WTC11 (cell line): ENCODE data around the gene B4GALT4. TPM values are rescaled to one million over a fixed set of nuclear protein-coding genes. Genes with fewer than 3 reads are reported as not detected.

Experiments
- ATAC-seq: fragments of 200-7000 bp; cut with Tn5 transposase; 2 replicates; pipeline ENCODE4 v1.10.0; 2021; ENCODE audit warnings: mild to moderate bottlenecking, moderate library complexity
- CTCF ChIA-PET: fragments of 300-600 bp; sonication (Branson Sonifier 250); formaldehyde crosslinking; loops from one replicate; lab custom pipeline; 2021; ENCODE audit warnings: antibody characterized with exemption; lab: Charles Lee
- POLR2A ChIA-PET: fragments of 350-600 bp; sonication (Branson Sonifier 250); formaldehyde crosslinking; loops from one replicate; lab custom pipeline; 2021; ENCODE audit warnings: antibody characterized with exemption; lab: Charles Lee
- DNase-seq: peaks from one replicate; pipeline ENCODE4 v3.0.0; 2021; ENCODE audit warnings: low spot score
- H3K27ac Mint-ChIP-seq: 2 replicates; pipeline ENCODE4 v1.8.0; 2021; ENCODE audit warnings: mixed read lengths
- H3K27me3 Mint-ChIP-seq: 2 replicates; pipeline ENCODE4 v1.8.0; 2021; ENCODE audit warnings: low read depth, mild to moderate bottlenecking, moderate library complexity, mixed read lengths
- H3K36me3 Mint-ChIP-seq: 2 replicates; pipeline ENCODE4 v1.8.0; 2021; ENCODE audit warnings: mixed read lengths
- H3K4me1 Mint-ChIP-seq: 2 replicates; pipeline ENCODE4 v1.8.0; 2022; ENCODE audit warnings: mixed read lengths
- H3K4me3 Mint-ChIP-seq: 2 replicates; pipeline ENCODE4 v1.8.0; 2021; ENCODE audit warnings: mild to moderate bottlenecking, moderate library complexity, mixed read lengths
- H3K9me3 Mint-ChIP-seq: 2 replicates; pipeline ENCODE4 v1.8.0; 2021; ENCODE audit warnings: mixed read lengths
- ATF1 ChIP-seq: sonication (generic); formaldehyde crosslinking; IDR thresholded peaks from 2 replicates; pipeline ENCODE4 v1.8.1; 2023; ENCODE audit warnings: mild to moderate bottlenecking, moderate library complexity, missing genetic modification reagents
- ATF3 ChIP-seq: sonication (generic); formaldehyde crosslinking; conservative IDR thresholded peaks from 2 replicates; pipeline ENCODE4 v1.8.1; 2022; ENCODE audit warnings: mild to moderate bottlenecking, missing genetic modification reagents
- CREM ChIP-seq: sonication (generic); formaldehyde crosslinking; IDR thresholded peaks from 2 replicates; pipeline ENCODE4 v1.8.1; 2022; ENCODE audit warnings: mild to moderate bottlenecking, missing genetic modification reagents, moderate library complexity
- GABPB1 ChIP-seq: sonication (generic); formaldehyde crosslinking; IDR thresholded peaks from 2 replicates; pipeline ENCODE4 v1.8.1; 2023; ENCODE audit warnings: mild to moderate bottlenecking, missing genetic modification reagents
- HMGA2 ChIP-seq: fragments of 250-450 bp; sonication (Bioruptor Pico); IDR thresholded peaks from 2 replicates; pipeline ENCODE4 v1.4.0; 2021; ENCODE audit warnings: mild to moderate bottlenecking, moderate library complexity
- JUN ChIP-seq: sonication (generic); formaldehyde crosslinking; IDR thresholded peaks from 2 replicates; pipeline ENCODE4 v1.8.0; 2023; ENCODE audit warnings: mild to moderate bottlenecking, missing genetic modification reagents
- MYBL2 ChIP-seq: sonication (generic); formaldehyde crosslinking; IDR thresholded peaks from 2 replicates; pipeline ENCODE4 v1.8.1; 2023; ENCODE audit warnings: mild to moderate bottlenecking, moderate library complexity, missing genetic modification reagents
- NFE2L1 ChIP-seq: sonication (generic); formaldehyde crosslinking; IDR thresholded peaks from 2 replicates; pipeline ENCODE4 v1.8.1; 2023; ENCODE audit warnings: missing genetic modification reagents
- NR1H2 ChIP-seq: sonication (generic); formaldehyde crosslinking; IDR thresholded peaks from 2 replicates; pipeline ENCODE4 v1.9.0; 2021; ENCODE audit warnings: mild to moderate bottlenecking, moderate library complexity, missing genetic modification reagents
- PRDM15 ChIP-seq: sonication (generic); formaldehyde crosslinking; IDR thresholded peaks from 2 replicates; pipeline ENCODE4 v1.8.0; 2022; ENCODE audit warnings: missing genetic modification reagents
- SMAD4 ChIP-seq: sonication (generic); formaldehyde crosslinking; IDR thresholded peaks from 2 replicates; pipeline ENCODE4 v1.8.0; 2022; ENCODE audit warnings: mild to moderate bottlenecking, missing genetic modification reagents
- SP1 ChIP-seq: sonication (generic); formaldehyde crosslinking; conservative IDR thresholded peaks from 2 replicates; pipeline ENCODE4 v1.8.1; 2022; ENCODE audit warnings: missing genetic modification reagents
- ZBTB21 ChIP-seq: sonication (generic); formaldehyde crosslinking; IDR thresholded peaks from 2 replicates; pipeline ENCODE4 v1.8.1; 2023; ENCODE audit warnings: mild to moderate bottlenecking, missing genetic modification reagents, borderline replicate concordance
- ZNF121 ChIP-seq: sonication (generic); formaldehyde crosslinking; IDR thresholded peaks from 2 replicates; pipeline ENCODE4 v1.8.0; 2023; ENCODE audit warnings: missing genetic modification reagents
- ZNF138 ChIP-seq: sonication (generic); formaldehyde crosslinking; conservative IDR thresholded peaks from 2 replicates; pipeline ENCODE4 v1.8.1; 2022; ENCODE audit warnings: mild to moderate bottlenecking, moderate library complexity, missing genetic modification reagents
- ZNF263 ChIP-seq: sonication (generic); formaldehyde crosslinking; IDR thresholded peaks from 2 replicates; pipeline ENCODE4 v1.8.1; 2022; ENCODE audit warnings: low read depth, mild to moderate bottlenecking, moderate library complexity, missing genetic modification reagents
- total RNA-seq: library from RNA; stranded (reverse); gene quantifications from 3 replicates; pipeline ENCODE4 v1.2.3, GENCODE V29; 2021
- TF ChIP-seq, protein P1 (sequence below): fragments of 250-450 bp; sonication (Bioruptor Pico); IDR thresholded peaks from 2 replicates; pipeline ENCODE4 v1.9.0; 2021; ENCODE audit warnings: mild to moderate bottlenecking, borderline replicate concordance
- TF ChIP-seq, protein P2 (sequence below): sonication (generic); formaldehyde crosslinking; IDR thresholded peaks from 2 replicates; pipeline ENCODE4 v1.8.1; 2022; ENCODE audit warnings: low read depth, mild to moderate bottlenecking, moderate library complexity, missing genetic modification reagents, borderline replicate concordance
- TF ChIP-seq, protein P3 (sequence below): sonication (generic); formaldehyde crosslinking; IDR thresholded peaks from 2 replicates; pipeline ENCODE4 v1.8.1; 2023; ENCODE audit warnings: mild to moderate bottlenecking, moderate library complexity, missing genetic modification reagents
- TF ChIP-seq, protein P4 (sequence below): fragments of 250-450 bp; sonication (Bioruptor Pico); conservative IDR thresholded peaks from 2 replicates; pipeline ENCODE4 v1.9.0; 2021; ENCODE audit warnings: mild to moderate bottlenecking

The B4GALT4 gene
- total RNA-seq, 1 experiment from 2014 or later, result 37.7 TPM

DNA sequence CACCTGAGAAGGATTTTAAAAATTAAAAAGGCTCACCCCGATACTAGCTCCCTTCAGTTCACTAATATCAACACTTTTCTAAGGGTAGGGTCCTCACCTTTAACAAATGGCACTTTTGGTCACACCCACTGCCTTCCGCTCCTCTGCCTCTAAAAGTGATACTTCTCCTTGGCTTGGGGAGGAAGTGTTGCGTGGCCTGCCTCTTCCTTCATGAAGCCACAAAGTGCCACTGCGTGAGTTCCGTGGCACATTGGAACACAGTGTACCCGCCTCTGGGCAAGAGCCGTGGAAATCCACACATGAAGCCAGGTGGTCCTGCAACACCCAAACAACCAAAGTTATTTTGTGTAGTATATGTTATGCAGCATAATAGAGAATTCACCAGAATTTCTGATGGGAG lies 3.9 kb downstream of the B4GALT4 start (continued):
- TF ChIP-seq ZNF121 (CRISPR knock-in tag), result no peak
- no peak for TF ChIP-seq CREM (CRISPR knock-in tag)
- no peak for TF ChIP-seq ATF3
- TF ChIP-seq HMGA2, result no peak

DNA sequence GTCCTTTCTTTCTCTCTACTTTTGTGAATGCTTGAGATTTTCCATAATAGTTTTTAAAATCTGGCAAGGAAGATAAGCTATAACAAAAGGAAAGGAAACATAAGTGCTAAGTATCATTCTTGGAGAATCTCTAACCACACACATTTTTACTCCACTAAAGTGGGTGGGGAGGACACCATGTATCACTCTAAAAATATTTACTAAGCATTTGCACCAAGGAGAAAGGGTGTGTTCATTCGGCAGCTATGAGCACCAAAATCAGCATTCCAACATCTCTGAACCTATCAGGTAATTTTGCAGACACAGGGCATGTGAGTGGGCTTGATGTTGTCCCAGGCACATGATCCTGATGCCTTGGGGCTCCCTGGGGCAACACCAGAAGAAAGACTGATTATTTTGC lies 5.5 kb downstream of the B4GALT4 start:
- POLR2A ChIA-PET, result no interaction called here
- H3K27ac Mint-ChIP-seq, result no peak overlapping the region
- peaks cover 54% of the 10 kb centered on the region for H3K36me3 Mint-ChIP-seq

More for the DNA sequence above, 5.5 kb downstream of the B4GALT4 start:
- no peak for TF ChIP-seq SP1 (CRISPR knock-in tag)
- TF ChIP-seq ZNF263 (CRISPR knock-in tag), result no peak
- TF ChIP-seq, protein P1, sequence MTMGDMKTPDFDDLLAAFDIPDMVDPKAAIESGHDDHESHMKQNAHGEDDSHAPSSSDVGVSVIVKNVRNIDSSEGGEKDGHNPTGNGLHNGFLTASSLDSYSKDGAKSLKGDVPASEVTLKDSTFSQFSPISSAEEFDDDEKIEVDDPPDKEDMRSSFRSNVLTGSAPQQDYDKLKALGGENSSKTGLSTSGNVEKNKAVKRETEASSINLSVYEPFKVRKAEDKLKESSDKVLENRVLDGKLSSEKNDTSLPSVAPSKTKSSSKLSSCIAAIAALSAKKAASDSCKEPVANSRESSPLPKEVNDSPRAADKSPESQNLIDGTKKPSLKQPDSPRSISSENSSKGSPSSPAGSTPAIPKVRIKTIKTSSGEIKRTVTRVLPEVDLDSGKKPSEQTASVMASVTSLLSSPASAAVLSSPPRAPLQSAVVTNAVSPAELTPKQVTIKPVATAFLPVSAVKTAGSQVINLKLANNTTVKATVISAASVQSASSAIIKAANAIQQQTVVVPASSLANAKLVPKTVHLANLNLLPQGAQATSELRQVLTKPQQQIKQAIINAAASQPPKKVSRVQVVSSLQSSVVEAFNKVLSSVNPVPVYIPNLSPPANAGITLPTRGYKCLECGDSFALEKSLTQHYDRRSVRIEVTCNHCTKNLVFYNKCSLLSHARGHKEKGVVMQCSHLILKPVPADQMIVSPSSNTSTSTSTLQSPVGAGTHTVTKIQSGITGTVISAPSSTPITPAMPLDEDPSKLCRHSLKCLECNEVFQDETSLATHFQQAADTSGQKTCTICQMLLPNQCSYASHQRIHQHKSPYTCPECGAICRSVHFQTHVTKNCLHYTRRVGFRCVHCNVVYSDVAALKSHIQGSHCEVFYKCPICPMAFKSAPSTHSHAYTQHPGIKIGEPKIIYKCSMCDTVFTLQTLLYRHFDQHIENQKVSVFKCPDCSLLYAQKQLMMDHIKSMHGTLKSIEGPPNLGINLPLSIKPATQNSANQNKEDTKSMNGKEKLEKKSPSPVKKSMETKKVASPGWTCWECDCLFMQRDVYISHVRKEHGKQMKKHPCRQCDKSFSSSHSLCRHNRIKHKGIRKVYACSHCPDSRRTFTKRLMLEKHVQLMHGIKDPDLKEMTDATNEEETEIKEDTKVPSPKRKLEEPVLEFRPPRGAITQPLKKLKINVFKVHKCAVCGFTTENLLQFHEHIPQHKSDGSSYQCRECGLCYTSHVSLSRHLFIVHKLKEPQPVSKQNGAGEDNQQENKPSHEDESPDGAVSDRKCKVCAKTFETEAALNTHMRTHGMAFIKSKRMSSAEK, result no peak
- TF ChIP-seq, protein P2, sequence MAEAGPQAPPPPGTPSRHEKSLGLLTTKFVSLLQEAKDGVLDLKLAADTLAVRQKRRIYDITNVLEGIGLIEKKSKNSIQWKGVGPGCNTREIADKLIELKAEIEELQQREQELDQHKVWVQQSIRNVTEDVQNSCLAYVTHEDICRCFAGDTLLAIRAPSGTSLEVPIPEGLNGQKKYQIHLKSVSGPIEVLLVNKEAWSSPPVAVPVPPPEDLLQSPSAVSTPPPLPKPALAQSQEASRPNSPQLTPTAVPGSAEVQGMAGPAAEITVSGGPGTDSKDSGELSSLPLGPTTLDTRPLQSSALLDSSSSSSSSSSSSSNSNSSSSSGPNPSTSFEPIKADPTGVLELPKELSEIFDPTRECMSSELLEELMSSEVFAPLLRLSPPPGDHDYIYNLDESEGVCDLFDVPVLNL (CRISPR knock-in tag), result no peak
- no peak for TF ChIP-seq MYBL2
- TF ChIP-seq NFE2L1 (CRISPR knock-in tag), result no peak
- TF ChIP-seq ATF1 (CRISPR knock-in tag), result no peak
- no peak for TF ChIP-seq GABPB1 (CRISPR knock-in tag)
- TF ChIP-seq ZNF138 (CRISPR knock-in tag), result no peak
- TF ChIP-seq, protein P3, sequence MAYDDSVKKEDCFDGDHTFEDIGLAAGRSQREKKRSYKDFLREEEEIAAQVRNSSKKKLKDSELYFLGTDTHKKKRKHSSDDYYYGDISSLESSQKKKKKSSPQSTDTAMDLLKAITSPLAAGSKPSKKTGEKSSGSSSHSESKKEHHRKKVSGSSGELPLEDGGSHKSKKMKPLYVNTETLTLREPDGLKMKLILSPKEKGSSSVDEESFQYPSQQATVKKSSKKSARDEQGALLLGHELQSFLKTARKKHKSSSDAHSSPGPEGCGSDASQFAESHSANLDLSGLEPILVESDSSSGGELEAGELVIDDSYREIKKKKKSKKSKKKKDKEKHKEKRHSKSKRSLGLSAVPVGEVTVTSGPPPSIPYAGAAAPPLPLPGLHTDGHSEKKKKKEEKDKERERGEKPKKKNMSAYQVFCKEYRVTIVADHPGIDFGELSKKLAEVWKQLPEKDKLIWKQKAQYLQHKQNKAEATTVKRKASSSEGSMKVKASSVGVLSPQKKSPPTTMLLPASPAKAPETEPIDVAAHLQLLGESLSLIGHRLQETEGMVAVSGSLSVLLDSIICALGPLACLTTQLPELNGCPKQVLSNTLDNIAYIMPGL (CRISPR knock-in tag), result no peak
- TF ChIP-seq JUN, result no peak
- TF ChIP-seq PRDM15 (CRISPR knock-in tag), result no peak
- TF ChIP-seq, protein P4, sequence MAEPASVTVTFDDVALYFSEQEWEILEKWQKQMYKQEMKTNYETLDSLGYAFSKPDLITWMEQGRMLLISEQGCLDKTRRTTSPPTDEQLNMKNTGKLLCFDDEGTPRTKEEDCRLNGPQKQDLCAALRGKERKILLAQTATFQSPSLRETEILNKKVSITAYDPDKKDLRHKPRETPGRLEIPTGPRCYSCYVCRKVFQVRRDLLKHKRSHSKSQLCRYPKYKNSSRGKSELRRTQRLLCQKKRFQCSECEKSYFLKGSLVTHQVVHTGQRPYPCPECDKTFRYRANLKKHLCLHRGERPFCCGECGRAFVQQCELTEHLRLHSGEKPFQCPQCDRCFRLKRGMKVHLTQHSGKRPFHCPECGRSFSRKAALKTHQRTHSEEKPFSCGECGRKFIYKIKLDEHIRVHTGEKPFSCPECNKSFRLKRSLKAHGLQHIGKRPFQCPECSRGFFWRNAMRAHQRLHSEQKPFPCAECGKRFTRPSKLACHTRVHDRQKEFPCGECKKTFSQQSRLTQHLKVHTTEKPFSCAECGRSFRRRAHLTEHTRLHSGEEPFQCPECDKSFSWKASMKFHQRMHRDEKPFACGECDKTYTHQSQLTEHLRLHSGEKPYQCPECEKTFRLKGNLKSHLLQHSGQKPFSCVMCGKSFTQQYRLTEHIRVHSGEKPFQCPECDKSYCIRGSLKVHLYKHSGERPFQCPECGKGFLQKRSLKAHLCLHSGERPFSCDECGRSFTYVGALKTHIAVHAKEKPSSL (CRISPR knock-in tag), result no peak
- TF ChIP-seq SMAD4 (CRISPR knock-in tag), result no peak
- TF ChIP-seq ZBTB21, result no peak
- no peak for TF ChIP-seq NR1H2 (CRISPR knock-in tag)
- Mint-ChIP-seq H3K9me3 (no peaks in the 10 kb centered on the region), H3K4me1 (peaks cover 7% of the 10 kb centered on the region), H3K4me3 (no peak overlapping the region), H3K27me3 (no peaks in the 10 kb centered on the region)
- no peak for DNase-seq
- CTCF ChIA-PET, result no interaction called here
- ATAC-seq, result no peak
